Measurements from ENCODE around the gene PREX1. TPM values are rescaled to one million over a fixed set of nuclear protein-coding genes. Genes with fewer than 3 reads are reported as not detected.

The PREX1 gene
- total RNA-seq, 3 donors from 2014 or later, result 53.1 to 84.2 (median 65.1) TPM

GRCh38 chr20:48629960-48630315 is 197.9 kb downstream of the PREX1 start:
- Histone ChIP-seq H3K4me3 (no peak overlapping the region), H3K36me3 (no peaks in the 10 kb centered on the region), H3K4me1 (no peaks in the 10 kb centered on the region), H3K27ac (no peak overlapping the region), H3K27me3 (no peaks in the 10 kb centered on the region), H3K9me3 (no peaks in the 10 kb centered on the region)
- intact Hi-C loops (cut with DNase I; ENCODE audit: low total_unique reads), result loop anchor here (10.0 kb wide), 1 partner anchor 965 kb away; no protein-coding TSS in a partner anchor
- DNase-seq (ENCODE audit: low spot score in 2 of 2), result no peak
- TF ChIP-seq CTCF (IDR thresholded peaks at IDR 0.05) (no peak), POLR2A (IDR thresholded peaks at IDR 0.05) (no peak), POLR2AphosphoS5 (IDR thresholded peaks at IDR 0.05) (no peak)

DNA sequence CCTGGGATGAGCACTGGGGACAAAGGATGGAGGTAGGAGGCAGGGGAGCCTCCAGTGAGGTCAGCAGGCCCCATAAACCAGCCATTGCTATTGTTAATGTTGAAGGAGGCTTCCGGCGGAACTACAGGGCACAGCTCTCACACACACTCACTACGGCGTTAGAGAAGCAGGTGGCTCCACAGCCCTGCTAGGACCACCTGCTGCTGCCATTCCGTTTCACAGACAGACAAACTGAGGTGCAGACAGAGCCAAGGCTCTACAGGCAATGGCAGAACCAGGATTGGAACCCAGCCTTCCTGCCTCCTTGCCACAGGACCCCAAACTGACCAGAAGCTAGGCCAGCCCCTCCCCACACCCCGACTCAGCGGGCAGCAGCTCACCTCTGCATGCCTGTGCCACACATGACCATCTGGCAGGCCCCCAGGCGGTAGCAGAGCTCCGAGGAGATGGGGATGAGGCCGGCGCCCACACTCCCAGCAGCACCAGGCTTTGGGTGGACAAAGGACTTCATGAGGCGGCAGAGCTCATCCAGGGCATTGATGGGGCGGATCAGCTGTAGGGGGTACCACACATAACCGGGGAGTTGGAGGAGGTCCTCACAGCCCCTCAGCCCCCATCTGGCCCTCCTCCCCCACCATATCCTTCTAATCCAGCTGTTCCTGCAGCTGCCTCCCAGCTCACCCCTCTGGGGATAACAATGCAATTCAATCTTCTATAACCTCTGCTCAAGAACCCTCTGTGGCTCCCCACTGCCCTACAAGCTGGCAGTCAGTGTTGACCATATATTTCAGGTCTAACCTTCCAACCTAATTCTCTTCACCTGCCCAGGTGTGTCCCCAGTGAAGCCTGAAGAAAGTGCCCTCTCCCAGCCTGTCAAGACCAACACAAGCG is 198.5 kb downstream of the PREX1 start:
- H3K36me3 ChIP-seq, result no peaks in the 10 kb centered on the region
- no peak overlapping the region for H3K4me3 ChIP-seq
- DNase-seq (ENCODE audit: low spot score in 2 of 2), result no peak
- no peaks in the 10 kb centered on the region for H3K4me1 ChIP-seq
- H3K9me3 ChIP-seq, result no peaks in the 10 kb centered on the region
- no peaks in the 10 kb centered on the region for H3K27me3 ChIP-seq
- no peak overlapping the region for H3K27ac ChIP-seq
- intact Hi-C loops (cut with DNase I; ENCODE audit: low total_unique reads), result loop anchor here (10.0 kb wide), 1 partner anchor 965 kb away; no protein-coding TSS in a partner anchor
- no peak for TF ChIP-seq CTCF (IDR thresholded peaks at IDR 0.05)

DNA sequence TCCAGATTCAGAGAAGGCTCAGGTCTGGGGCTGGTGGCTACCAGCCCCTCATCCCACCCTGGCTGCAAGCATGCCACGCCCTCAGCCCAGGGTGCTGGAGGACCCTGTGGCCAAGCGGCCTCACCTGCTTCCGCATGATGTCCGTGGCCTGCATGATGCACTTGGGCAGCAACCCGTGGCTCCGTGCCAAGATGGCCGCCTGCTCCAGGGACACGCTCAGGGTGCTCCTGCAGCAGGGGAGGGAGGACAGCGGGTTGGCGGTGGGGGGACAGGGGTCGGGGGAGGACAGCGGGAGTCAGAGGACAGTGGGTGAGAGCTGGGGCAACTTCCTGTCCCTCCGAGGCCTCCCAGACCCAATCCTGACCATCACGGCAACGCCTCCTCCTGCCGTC is 200.1 kb downstream of the PREX1 start:
- no peak for DNase-seq (ENCODE audit: low spot score in 2 of 2)
- H3K4me3 ChIP-seq, result no peak overlapping the region
- H3K9me3 ChIP-seq, result no peaks in the 10 kb centered on the region
- no peak overlapping the region for H3K27ac ChIP-seq
- intact Hi-C loops (cut with DNase I; ENCODE audit: low total_unique reads), result loop anchor here (10.0 kb wide), 1 partner anchor 963 kb away; no protein-coding TSS in a partner anchor
- no peaks in the 10 kb centered on the region for H3K4me1 ChIP-seq
- H3K36me3 ChIP-seq, result no peaks in the 10 kb centered on the region
- no peak for TF ChIP-seq CTCF (IDR thresholded peaks at IDR 0.05)
- no peak for TF ChIP-seq POLR2AphosphoS5 (IDR thresholded peaks at IDR 0.05)
- TF ChIP-seq POLR2A (IDR thresholded peaks at IDR 0.05), result no peak
- no peaks in the 10 kb centered on the region for H3K27me3 ChIP-seq

DNA sequence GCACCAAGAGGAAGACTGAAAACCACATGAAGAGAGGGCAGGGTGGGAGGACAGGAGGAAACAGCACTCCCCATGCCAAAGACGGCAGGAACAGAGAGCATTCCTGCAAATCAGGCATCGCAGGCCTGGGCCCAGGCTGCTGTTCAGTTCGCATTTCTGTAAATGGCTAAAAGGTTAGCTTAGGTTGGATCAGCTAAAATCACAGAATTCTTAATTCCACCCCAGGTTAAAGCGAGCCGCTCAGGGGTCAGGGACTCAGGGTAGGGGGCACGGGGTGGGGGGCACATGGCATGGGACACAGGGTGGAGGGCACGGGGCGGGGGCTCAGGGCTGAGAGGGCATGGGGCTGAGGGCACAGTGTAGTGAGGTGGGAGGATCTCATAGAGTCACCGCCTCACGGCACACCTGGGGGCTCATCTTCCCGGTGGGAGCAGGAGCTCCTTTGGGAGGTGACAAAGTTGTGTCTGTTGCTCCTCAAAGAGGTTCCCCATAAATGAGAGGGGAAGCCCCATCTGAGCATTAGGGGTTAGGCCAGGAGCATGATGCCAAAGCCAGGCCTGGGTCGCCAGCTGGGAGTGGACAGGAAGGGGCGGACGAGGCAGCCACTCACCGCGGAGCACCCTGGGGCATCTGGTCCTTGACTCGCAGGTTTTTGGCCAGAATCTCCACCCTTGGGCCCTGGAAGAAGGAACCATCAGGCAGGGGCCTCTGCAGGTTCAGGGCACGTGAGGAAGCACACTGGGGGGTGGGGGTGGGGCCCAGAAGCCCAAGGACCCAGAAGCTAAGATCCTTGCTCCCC is 200.7 kb downstream of the PREX1 start:
- DNase-seq (ENCODE audit: low spot score in 2 of 2), result no peak
- Histone ChIP-seq H3K27me3 (no peaks in the 10 kb centered on the region), H3K36me3 (no peaks in the 10 kb centered on the region), H3K4me3 (no peak overlapping the region), H3K27ac (no peak overlapping the region), H3K4me1 (no peaks in the 10 kb centered on the region), H3K9me3 (no peaks in the 10 kb centered on the region)
- TF ChIP-seq CTCF (IDR thresholded peaks at IDR 0.05) (no peak), POLR2AphosphoS5 (IDR thresholded peaks at IDR 0.05) (no peak), POLR2A (IDR thresholded peaks at IDR 0.05) (no peak)
- intact Hi-C loops (cut with DNase I; ENCODE audit: low total_unique reads), result loop anchor here (10.0 kb wide), 1 partner anchor 962 kb away; no protein-coding TSS in a partner anchor
